Measurements from ENCODE around the gene PDE2A.

The PDE2A gene

GRCh38 chr11:72626414-72626936 lies 47.7 kb downstream of the PDE2A start:
- H3K27me3 ChIP-seq (ENCODE audit: insufficient read depth, insufficient read length) = no peaks in the 10 kb centered on the region
- H3K4me1 ChIP-seq (ENCODE audit: insufficient read depth, insufficient read length) = peaks cover under 1% of the 10 kb centered on the region
- H3K4me3 ChIP-seq (ENCODE audit: insufficient read length, low read depth) = no peak overlapping the region
- no peak overlapping the region for H3K9ac ChIP-seq (ENCODE audit: insufficient read length, low read depth)
- TF ChIP-seq SUZ12 (IDR thresholded peaks at IDR 0.05; ENCODE audit: extremely low read depth, insufficient read depth, insufficient read length) (no peak), ZNF274 (IDR thresholded peaks at IDR 0.05; ENCODE audit: low read depth, low read length) (no peak), YY1 (IDR thresholded peaks at IDR 0.05; ENCODE audit: insufficient read depth, insufficient read length) (no peak)
- no peak for DNase-seq (ENCODE audit: low read depth, low spot score)
- H3K9me3 ChIP-seq (ENCODE audit: insufficient read depth, low read length) = no peaks in the 10 kb centered on the region
- no peaks in the 10 kb centered on the region for H3K36me3 ChIP-seq (ENCODE audit: insufficient read depth, insufficient read length, low read length)

GRCh38 chr11:72625691-72626413 lies 48.4 kb downstream of the PDE2A start:
- no peaks in the 10 kb centered on the region for H3K4me1 ChIP-seq (ENCODE audit: insufficient read depth, insufficient read length)
- no peaks in the 10 kb centered on the region for H3K27me3 ChIP-seq (ENCODE audit: insufficient read depth, insufficient read length)
- no peak overlapping the region for H3K4me3 ChIP-seq (ENCODE audit: insufficient read length, low read depth)
- TF ChIP-seq SUZ12 (IDR thresholded peaks at IDR 0.05; ENCODE audit: extremely low read depth, insufficient read depth, insufficient read length) (no peak), YY1 (IDR thresholded peaks at IDR 0.05; ENCODE audit: insufficient read depth, insufficient read length) (no peak)
- no peaks in the 10 kb centered on the region for H3K36me3 ChIP-seq (ENCODE audit: insufficient read depth, insufficient read length, low read length)
- H3K9ac ChIP-seq (ENCODE audit: insufficient read length, low read depth) = no peak overlapping the region
- no peaks in the 10 kb centered on the region for H3K9me3 ChIP-seq (ENCODE audit: insufficient read depth, low read length)
- no peak for DNase-seq (ENCODE audit: low read depth, low spot score)

GRCh38 chr11:72624496-72625201 lies 49.6 kb downstream of the PDE2A start:
- TF ChIP-seq SUZ12 (IDR thresholded peaks at IDR 0.05; ENCODE audit: extremely low read depth, insufficient read depth, insufficient read length) (no peak), YY1 (IDR thresholded peaks at IDR 0.05; ENCODE audit: insufficient read depth, insufficient read length) (no peak), ZNF274 (IDR thresholded peaks at IDR 0.05; ENCODE audit: low read depth, low read length) (no peak)
- Histone ChIP-seq H3K36me3 (ENCODE audit: insufficient read depth, insufficient read length, low read length) (no peaks in the 10 kb centered on the region), H3K4me3 (ENCODE audit: insufficient read length, low read depth) (no peak overlapping the region), H3K9me3 (ENCODE audit: insufficient read depth, low read length) (no peaks in the 10 kb centered on the region), H3K27me3 (ENCODE audit: insufficient read depth, insufficient read length) (no peaks in the 10 kb centered on the region), H3K4me1 (ENCODE audit: insufficient read depth, insufficient read length) (peaks cover 3% of the 10 kb centered on the region), H3K9ac (ENCODE audit: insufficient read length, low read depth) (no peak overlapping the region)
- no peak for DNase-seq (ENCODE audit: low read depth, low spot score)

GRCh38 chr11:72623052-72623451 lies 51.2 kb downstream of the PDE2A start:
- Histone ChIP-seq H3K4me3 (ENCODE audit: insufficient read length, low read depth) (no peak overlapping the region), H3K4me1 (ENCODE audit: insufficient read depth, insufficient read length) (peaks cover 4% of the 10 kb centered on the region), H3K36me3 (ENCODE audit: insufficient read depth, insufficient read length, low read length) (no peaks in the 10 kb centered on the region), H3K27me3 (ENCODE audit: insufficient read depth, insufficient read length) (no peaks in the 10 kb centered on the region), H3K9me3 (ENCODE audit: insufficient read depth, low read length) (no peaks in the 10 kb centered on the region), H3K9ac (ENCODE audit: insufficient read length, low read depth) (no peak overlapping the region)
- TF ChIP-seq ZNF274 (IDR thresholded peaks at IDR 0.05; ENCODE audit: low read depth, low read length) (no peak), SUZ12 (IDR thresholded peaks at IDR 0.05; ENCODE audit: extremely low read depth, insufficient read depth, insufficient read length) (no peak), YY1 (IDR thresholded peaks at IDR 0.05; ENCODE audit: insufficient read depth, insufficient read length) (no peak)
- DNase-seq (ENCODE audit: low read depth, low spot score) = no peak

- Histone ChIP-seq H3K27me3 (ENCODE audit: insufficient read depth, insufficient read length) (no peaks in the 10 kb centered on the region), H3K9ac (ENCODE audit: insufficient read length, low read depth) (no peak overlapping the region), H3K4me1 (ENCODE audit: insufficient read depth, insufficient read length) (peaks cover 11% of the 10 kb centered on the region), H3K9me3 (ENCODE audit: insufficient read depth, low read length) (no peaks in the 10 kb centered on the region), H3K4me3 (ENCODE audit: insufficient read length, low read depth) (no peak overlapping the region), H3K36me3 (ENCODE audit: insufficient read depth, insufficient read length, low read length) (no peaks in the 10 kb centered on the region)
- no peak for DNase-seq (ENCODE audit: low read depth, low spot score)
- TF ChIP-seq SUZ12 (IDR thresholded peaks at IDR 0.05; ENCODE audit: extremely low read depth, insufficient read depth, insufficient read length) = no peak
- TF ChIP-seq YY1 (IDR thresholded peaks at IDR 0.05; ENCODE audit: insufficient read depth, insufficient read length) = no peak
- no peak for TF ChIP-seq ZNF274 (IDR thresholded peaks at IDR 0.05; ENCODE audit: low read depth, low read length)
Measured at GRCh38 chr11:72621008-72621610, 53.1 kb downstream of the PDE2A start.

- no peak for DNase-seq (ENCODE audit: low read depth, low spot score)
- no peaks in the 10 kb centered on the region for H3K27me3 ChIP-seq (ENCODE audit: insufficient read depth, insufficient read length)
- no peak overlapping the region for H3K4me3 ChIP-seq (ENCODE audit: insufficient read length, low read depth)
- no peaks in the 10 kb centered on the region for H3K36me3 ChIP-seq (ENCODE audit: insufficient read depth, insufficient read length, low read length)
- no peak overlapping the region for H3K9ac ChIP-seq (ENCODE audit: insufficient read length, low read depth)
- TF ChIP-seq SUZ12 (IDR thresholded peaks at IDR 0.05; ENCODE audit: extremely low read depth, insufficient read depth, insufficient read length) (no peak), ZNF274 (IDR thresholded peaks at IDR 0.05; ENCODE audit: low read depth, low read length) (no peak), YY1 (IDR thresholded peaks at IDR 0.05; ENCODE audit: insufficient read depth, insufficient read length) (no peak)
- H3K4me1 ChIP-seq (ENCODE audit: insufficient read depth, insufficient read length) = peaks cover 15% of the 10 kb centered on the region
- H3K9me3 ChIP-seq (ENCODE audit: insufficient read depth, low read length) = no peaks in the 10 kb centered on the region
Measured at GRCh38 chr11:72618803-72619202, 55.4 kb downstream of the PDE2A start.

Data from NT2/D1 (cell line).